ENCODE data around the gene ST7. TPM values are rescaled to one million over a fixed set of nuclear protein-coding genes. Genes with fewer than 3 reads are reported as not detected.

ST7 gene
- total RNA-seq, 2 donors from 2014 or later = 24.6 to 34.3 TPM

GRCh38 chr7:117004899-117005298 is 51.6 kb downstream of the ST7 start:
- DNase-seq = no peak
- H3K27ac ChIP-seq = no peak overlapping the region
- H3K36me3 ChIP-seq (replicated peaks in 1 of 2; ENCODE audit: insufficient read depth in 1 of 2, low read depth in 2 of 2) = no peaks in the 10 kb centered on the region
- 85 to 100% methylated on average over 1 of the region's 1 CpG for WGBS, 2 donors
- ATAC-seq = no peak
- peaks cover 6% of the 10 kb centered on the region for H3K4me1 ChIP-seq
- H3K9me3 ChIP-seq = no peaks in the 10 kb centered on the region
- H3K27me3 ChIP-seq = no peaks in the 10 kb centered on the region
- intact Hi-C loops (cut with DNase I) = no loop called here
- TF ChIP-seq CTCF (IDR thresholded peaks at IDR 0.05) (no peak), POLR2A (IDR thresholded peaks at IDR 0.05) (no peak)
- no peak overlapping the region for H3K4me3 ChIP-seq

GRCh38 chr7:117005449-117005848 is 52.1 kb downstream of the ST7 start:
- Histone ChIP-seq H3K9me3 (no peaks in the 10 kb centered on the region), H3K27ac (no peak overlapping the region), H3K36me3 (replicated peaks in 1 of 2; ENCODE audit: insufficient read depth in 1 of 2, low read depth in 2 of 2) (no peaks in the 10 kb centered on the region), H3K4me3 (no peak overlapping the region), H3K4me1 (peaks cover 6% of the 10 kb centered on the region), H3K27me3 (no peaks in the 10 kb centered on the region)
- 88 to 90% methylated on average over 2 of the region's 2 CpGs for WGBS, 2 donors
- DNase-seq = no peak
- no peak for ATAC-seq
- intact Hi-C loops (cut with DNase I) = no loop called here
- TF ChIP-seq CTCF (IDR thresholded peaks at IDR 0.05) (no peak), POLR2A (IDR thresholded peaks at IDR 0.05) (no peak)

- Histone ChIP-seq H3K36me3 (replicated peaks in 1 of 2; ENCODE audit: insufficient read depth in 1 of 2, low read depth in 2 of 2) (no peaks in the 10 kb centered on the region), H3K4me1 (no peaks in the 10 kb centered on the region), H3K4me3 (no peak overlapping the region), H3K9me3 (no peaks in the 10 kb centered on the region), H3K27me3 (no peaks in the 10 kb centered on the region), H3K27ac (no peak overlapping the region)
- WGBS, 2 donors = 61 to 62% methylated on average over 5 of the region's 5 CpGs
- no peak for ATAC-seq
- TF ChIP-seq POLR2A (IDR thresholded peaks at IDR 0.05) (no peak), CTCF (IDR thresholded peaks at IDR 0.05) (no peak)
- DNase-seq = no peak
- intact Hi-C loops (cut with DNase I) = no loop called here
These were observed 53.8 kb downstream of the ST7 start for GRCh38 chr7:117006907-117007684.

GRCh38 chr7:117008118-117008885 is 55.0 kb downstream of the ST7 start:
- no peaks in the 10 kb centered on the region for H3K36me3 ChIP-seq (replicated peaks in 1 of 2; ENCODE audit: insufficient read depth in 1 of 2, low read depth in 2 of 2)
- no peak for ATAC-seq
- intact Hi-C loops (cut with DNase I) = no loop called here
- H3K27ac ChIP-seq = no peak overlapping the region
- DNase-seq = no peak
- TF ChIP-seq POLR2A (IDR thresholded peaks at IDR 0.05) (no peak), CTCF (IDR thresholded peaks at IDR 0.05) (no peak)
- no peaks in the 10 kb centered on the region for H3K4me1 ChIP-seq
- H3K9me3 ChIP-seq = no peaks in the 10 kb centered on the region
- no peak overlapping the region for H3K4me3 ChIP-seq
- WGBS, 2 donors = 79 to 82% methylated on average over 3 of the region's 3 CpGs
- no peaks in the 10 kb centered on the region for H3K27me3 ChIP-seq
